K562 (cell line): ENCODE results near the gene PET100.

Experiments used
- CBX1 ChIP-seq: sonication (generic); IDR thresholded peaks from 2 replicates; pipeline ENCODE4 v1.6.1; 2016; ENCODE audit warnings: antibody characterized with exemption, low read depth, mild to moderate bottlenecking
- MYNN ChIP-seq, 2 experiments: sonication (generic); formaldehyde crosslinking in 1 of 2; IDR thresholded peaks; 2 replicates each; pipeline versions ENCODE4 v1.5.0 to v1.6.1; 2016 to 2020; ENCODE audit warnings: antibody characterized with exemption in 1 of 2, missing genetic modification reagents in 1 of 2
- POLR2AphosphoS5 ChIP-seq: IDR thresholded peaks from 2 replicates; pipeline ENCODE4 v1.6.1; 2011; ENCODE audit warnings: mild to moderate bottlenecking, low read depth, low read length, moderate library complexity; ENCODE audit not compliant: control insufficient read depth, insufficient read depth
- TEAD2 ChIP-seq: fragments of 450-650 bp; IDR thresholded peaks from 2 replicates; pipeline ENCODE4 v1.6.1; 2016; ENCODE audit warnings: missing genetic modification characterization, control low read depth, missing compliant biosample characterization
- ZNF133 ChIP-seq: fragments of 250-450 bp; sonication (Bioruptor Pico); IDR thresholded peaks from 2 replicates; pipeline ENCODE4 v1.4.0; 2020; ENCODE audit warnings: mild to moderate bottlenecking
- TF ChIP-seq, protein P1 (sequence below), 3 experiments: IDR thresholded peaks in 2 of 3; conservative IDR thresholded peaks in 1 of 3; 2 replicates each; pipeline ENCODE4 v1.5.1; 2011 to 2012; ENCODE audit warnings: low read length in 3 of 3, mild to moderate bottlenecking in 3 of 3, control low read depth in 2 of 3, improper control_type of control experiment in 1 of 3, inconsistent platforms in 1 of 3, low read depth in 1 of 3, mixed read lengths in 1 of 3, moderate library complexity in 1 of 3; ENCODE audit not compliant: insufficient read depth in 2 of 3
- TF ChIP-seq, protein P2 (sequence below): fragments of 450-650 bp; formaldehyde crosslinking; IDR thresholded peaks from 2 replicates; pipeline ENCODE4 v1.4.0; 2020; ENCODE audit warnings: mild to moderate bottlenecking, moderate library complexity
- TF ChIP-seq, protein P3 (sequence below): fragments of 450-650 bp; IDR thresholded peaks from 2 replicates; pipeline ENCODE4 v1.6.1; 2016; ENCODE audit warnings: missing biosample characterization, missing genetic modification characterization
- TF ChIP-seq, protein P4 (sequence below), 2 experiments: fragments of 450-650 bp; IDR thresholded peaks; 2 replicates each; pipeline ENCODE4 v1.6.1; 2016

DNA sequence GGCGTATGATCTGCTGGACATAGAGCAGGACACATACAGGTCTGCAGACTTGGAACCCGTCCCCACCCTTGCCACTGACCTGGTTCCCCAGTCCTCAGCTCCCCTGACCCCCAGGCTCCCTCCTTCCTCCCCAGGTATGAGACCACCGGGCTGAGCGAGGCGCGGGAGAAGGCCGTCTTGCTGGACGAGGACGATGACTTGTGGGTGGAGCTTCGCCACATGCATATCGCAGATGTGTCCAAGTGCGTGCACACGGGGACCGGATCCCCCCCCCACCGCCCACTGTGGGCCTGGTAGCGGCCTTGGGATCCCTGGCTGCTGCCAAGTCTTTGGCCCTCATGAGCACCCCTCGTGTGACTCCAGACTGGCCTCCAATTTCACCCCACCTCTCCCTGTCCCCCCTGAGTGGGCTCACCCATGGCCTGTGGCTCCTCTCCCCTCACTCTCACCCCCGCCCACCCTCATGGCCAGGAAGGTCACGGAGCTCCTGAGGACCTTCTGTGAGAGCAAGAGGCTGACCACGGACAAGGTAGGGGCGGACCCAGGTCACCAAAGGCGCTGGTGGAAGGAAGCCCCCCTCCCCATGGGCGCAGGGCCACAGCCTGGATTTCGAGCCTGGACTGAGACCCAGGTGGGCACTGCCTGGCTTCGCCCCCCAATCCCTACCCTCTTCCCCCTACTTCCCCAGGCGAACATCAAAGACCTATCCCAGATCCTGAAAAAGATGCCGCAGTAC is 12.9 kb downstream of the PET100 start:
- TF ChIP-seq CBX1: no peak
- TF ChIP-seq, protein P1, sequence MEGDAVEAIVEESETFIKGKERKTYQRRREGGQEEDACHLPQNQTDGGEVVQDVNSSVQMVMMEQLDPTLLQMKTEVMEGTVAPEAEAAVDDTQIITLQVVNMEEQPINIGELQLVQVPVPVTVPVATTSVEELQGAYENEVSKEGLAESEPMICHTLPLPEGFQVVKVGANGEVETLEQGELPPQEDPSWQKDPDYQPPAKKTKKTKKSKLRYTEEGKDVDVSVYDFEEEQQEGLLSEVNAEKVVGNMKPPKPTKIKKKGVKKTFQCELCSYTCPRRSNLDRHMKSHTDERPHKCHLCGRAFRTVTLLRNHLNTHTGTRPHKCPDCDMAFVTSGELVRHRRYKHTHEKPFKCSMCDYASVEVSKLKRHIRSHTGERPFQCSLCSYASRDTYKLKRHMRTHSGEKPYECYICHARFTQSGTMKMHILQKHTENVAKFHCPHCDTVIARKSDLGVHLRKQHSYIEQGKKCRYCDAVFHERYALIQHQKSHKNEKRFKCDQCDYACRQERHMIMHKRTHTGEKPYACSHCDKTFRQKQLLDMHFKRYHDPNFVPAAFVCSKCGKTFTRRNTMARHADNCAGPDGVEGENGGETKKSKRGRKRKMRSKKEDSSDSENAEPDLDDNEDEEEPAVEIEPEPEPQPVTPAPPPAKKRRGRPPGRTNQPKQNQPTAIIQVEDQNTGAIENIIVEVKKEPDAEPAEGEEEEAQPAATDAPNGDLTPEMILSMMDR (IDR thresholded peaks at IDR 0.05 in 2 of 3, conservative IDR thresholded peaks at IDR 0.05 in 1 of 3; ENCODE audit: insufficient read depth in 2 of 3, low read depth in 1 of 3, low read length in 3 of 3): no peak
- TF ChIP-seq ZNF133: no peak
- no peak for TF ChIP-seq POLR2AphosphoS5
- TF ChIP-seq, protein P2, sequence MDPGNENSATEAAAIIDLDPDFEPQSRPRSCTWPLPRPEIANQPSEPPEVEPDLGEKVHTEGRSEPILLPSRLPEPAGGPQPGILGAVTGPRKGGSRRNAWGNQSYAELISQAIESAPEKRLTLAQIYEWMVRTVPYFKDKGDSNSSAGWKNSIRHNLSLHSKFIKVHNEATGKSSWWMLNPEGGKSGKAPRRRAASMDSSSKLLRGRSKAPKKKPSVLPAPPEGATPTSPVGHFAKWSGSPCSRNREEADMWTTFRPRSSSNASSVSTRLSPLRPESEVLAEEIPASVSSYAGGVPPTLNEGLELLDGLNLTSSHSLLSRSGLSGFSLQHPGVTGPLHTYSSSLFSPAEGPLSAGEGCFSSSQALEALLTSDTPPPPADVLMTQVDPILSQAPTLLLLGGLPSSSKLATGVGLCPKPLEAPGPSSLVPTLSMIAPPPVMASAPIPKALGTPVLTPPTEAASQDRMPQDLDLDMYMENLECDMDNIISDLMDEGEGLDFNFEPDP (CRISPR knock-in tag): no peak
- TF ChIP-seq MYNN (IDR thresholded peaks at IDR 0.05): no peak
- TF ChIP-seq MYNN (CRISPR knock-in tag; IDR thresholded peaks at IDR 0.05): no peak
- TF ChIP-seq TEAD2 (tag): no peak
- TF ChIP-seq, protein P3, sequence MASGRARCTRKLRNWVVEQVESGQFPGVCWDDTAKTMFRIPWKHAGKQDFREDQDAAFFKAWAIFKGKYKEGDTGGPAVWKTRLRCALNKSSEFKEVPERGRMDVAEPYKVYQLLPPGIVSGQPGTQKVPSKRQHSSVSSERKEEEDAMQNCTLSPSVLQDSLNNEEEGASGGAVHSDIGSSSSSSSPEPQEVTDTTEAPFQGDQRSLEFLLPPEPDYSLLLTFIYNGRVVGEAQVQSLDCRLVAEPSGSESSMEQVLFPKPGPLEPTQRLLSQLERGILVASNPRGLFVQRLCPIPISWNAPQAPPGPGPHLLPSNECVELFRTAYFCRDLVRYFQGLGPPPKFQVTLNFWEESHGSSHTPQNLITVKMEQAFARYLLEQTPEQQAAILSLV (tag): no peak
- TF ChIP-seq, protein P4, sequence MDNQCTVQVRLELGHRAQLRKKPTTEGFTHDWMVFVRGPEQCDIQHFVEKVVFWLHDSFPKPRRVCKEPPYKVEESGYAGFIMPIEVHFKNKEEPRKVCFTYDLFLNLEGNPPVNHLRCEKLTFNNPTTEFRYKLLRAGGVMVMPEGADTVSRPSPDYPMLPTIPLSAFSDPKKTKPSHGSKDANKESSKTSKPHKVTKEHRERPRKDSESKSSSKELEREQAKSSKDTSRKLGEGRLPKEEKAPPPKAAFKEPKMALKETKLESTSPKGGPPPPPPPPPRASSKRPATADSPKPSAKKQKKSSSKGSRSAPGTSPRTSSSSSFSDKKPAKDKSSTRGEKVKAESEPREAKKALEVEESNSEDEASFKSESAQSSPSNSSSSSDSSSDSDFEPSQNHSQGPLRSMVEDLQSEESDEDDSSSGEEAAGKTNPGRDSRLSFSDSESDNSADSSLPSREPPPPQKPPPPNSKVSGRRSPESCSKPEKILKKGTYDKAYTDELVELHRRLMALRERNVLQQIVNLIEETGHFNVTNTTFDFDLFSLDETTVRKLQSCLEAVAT (IDR thresholded peaks at IDR 0.05): no peak
